ENCODE results near the gene EML6. TPM values are rescaled to one million over a fixed set of nuclear protein-coding genes. Genes with fewer than 3 reads are reported as not detected.
A peak's percentile ranks its signal among the peaks of the same experiment; 100 is the strongest.

Gene EML6
- total RNA-seq, 1 experiment from 2014 or later = 6.6 TPM

DNA sequence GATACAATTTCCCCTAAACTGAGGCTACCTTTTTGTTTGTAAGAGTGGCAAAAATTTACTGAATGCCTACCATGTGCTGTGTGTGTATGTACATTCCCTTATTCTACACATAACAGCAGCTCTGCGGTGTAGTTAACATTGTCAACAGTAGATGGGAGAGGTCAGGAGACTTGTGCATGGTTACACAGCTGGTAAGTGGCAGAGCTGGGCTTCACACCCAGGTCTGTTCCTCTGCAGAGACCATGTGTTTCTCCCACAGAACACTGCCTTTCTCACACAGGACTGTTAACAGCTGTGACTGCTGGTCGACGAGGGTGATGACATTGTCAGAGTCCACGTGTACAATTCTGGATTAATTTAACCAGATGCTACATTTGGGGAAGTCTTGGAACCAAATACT, 49.1 kb downstream of the EML6 start:
- H2AFZ ChIP-seq (ENCODE audit: low read depth, low read length, poor library complexity, severe bottlenecking) = peak overlapping the region; percentile 0
- H3K9ac ChIP-seq (ENCODE audit: low read length) = peak overlapping the region; percentile 48
- H3K27ac ChIP-seq (ENCODE audit: low read depth, low read length) = no peak overlapping the region
- RAD21 ChIA-PET (ENCODE audit: low non-redundant PET in 1 of 2, low total read pairs in 2 of 2, uncharacterized antibody in 2 of 2, unreplicated experiment in 2 of 2) = no interaction called here
- no TSS peak for BruUV-seq (replicated peaks)
- POLR2A ChIA-PET = no interaction called here
- peaks cover 4 to 14% of the 10 kb centered on the region in 2 experiments; a peak in 2 of 4 replicates for H3K9me3 ChIP-seq (ENCODE audit: control insufficient read depth in 1 of 2, insufficient read depth in 1 of 2, low read depth in 1 of 2, low read length in 2 of 2)
- no peaks in the 10 kb centered on the region for H3K79me2 ChIP-seq (ENCODE audit: insufficient read depth, low read length)
- peaks cover 0 to 51% of the 10 kb centered on the region in 2 experiments; a peak in 2 of 4 replicates for H3K4me1 ChIP-seq (ENCODE audit: control insufficient read depth in 1 of 2, insufficient read depth in 2 of 2, low read length in 2 of 2)
- no peaks in the 10 kb centered on the region for H3K9me2 ChIP-seq (ENCODE audit: insufficient read depth)
- no peaks in the 10 kb centered on the region for H3K36me3 ChIP-seq (ENCODE audit: control insufficient read depth in 1 of 2, insufficient read depth in 2 of 2, low read length in 2 of 2)
- ATAC-seq (peak; percentile 41), DNase-seq (ENCODE audit: low read depth, low spot score) (no peak)
- H3K4me3 ChIP-seq (replicated peaks in 1 of 2; ENCODE audit: low read depth in 1 of 2, low read length in 2 of 2) = peak overlapping the region in 1 of 2 experiments; percentile 11; a peak in 1 of 4 replicates
- TF ChIP-seq EGR1 (IDR thresholded peaks at IDR 0.05; ENCODE audit: low read depth) = no peak; the same call in 1 of the 2 replicates
- TF ChIP-seq, protein P1, sequence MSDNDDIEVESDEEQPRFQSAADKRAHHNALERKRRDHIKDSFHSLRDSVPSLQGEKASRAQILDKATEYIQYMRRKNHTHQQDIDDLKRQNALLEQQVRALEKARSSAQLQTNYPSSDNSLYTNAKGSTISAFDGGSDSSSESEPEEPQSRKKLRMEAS (IDR thresholded peaks at IDR 0.05) = peak; percentile 68
- no peak; the same call in 1 of the 2 replicates for TF ChIP-seq RAD21 (IDR thresholded peaks at IDR 0.05; ENCODE audit: low read depth)
- 0 out of 2 replicates have a peak, but pooled peaks have one; percentile 0 for TF ChIP-seq SIN3A (IDR thresholded peaks at IDR 0.05; ENCODE audit: low read depth)
- TF ChIP-seq YY1 (IDR thresholded peaks at IDR 0.05; ENCODE audit: extremely low read depth, insufficient replicate concordance, low read depth, low read length) = no peak
- peak; percentile 4; the same call in 1 of the 2 replicates for TF ChIP-seq CBX3 (IDR thresholded peaks at IDR 0.05; ENCODE audit: low read depth)
- H4K20me1 ChIP-seq (ENCODE audit: insufficient read depth) = no peaks in the 10 kb centered on the region
- intact Hi-C loops (cut with micrococcal nuclease) = loop anchor here (5.0 kb wide), 1 partner anchor 45 kb away; no protein-coding TSS in a partner anchor
- CTCF ChIA-PET = interaction anchor here (1.0 kb wide), 2 partner anchors 66 to 107 kb away, joined by 3 read pairs; no protein-coding TSS in a partner anchor
- H3K4me2 ChIP-seq (ENCODE audit: low read length) = peak overlapping the region; percentile 63
- H3K27me3 ChIP-seq (ENCODE audit: insufficient read depth, low read length) = no peaks in the 10 kb centered on the region

GRCh38 chr2:54773233-54773632, 49.8 kb downstream of the EML6 start:
- Histone ChIP-seq H3K9ac (ENCODE audit: low read length) (no peak overlapping the region), H3K4me2 (ENCODE audit: low read length) (no peak overlapping the region), H3K27me3 (ENCODE audit: insufficient read depth, low read length) (no peaks in the 10 kb centered on the region), H3K27ac (ENCODE audit: low read depth, low read length) (no peak overlapping the region), H3K9me2 (ENCODE audit: insufficient read depth) (no peaks in the 10 kb centered on the region), H3K9me3 (ENCODE audit: control insufficient read depth in 1 of 2, insufficient read depth in 1 of 2, low read depth in 1 of 2, low read length in 2 of 2) (peaks cover 4 to 14% of the 10 kb centered on the region in 2 experiments; a peak in 2 of 4 replicates), H3K4me1 (ENCODE audit: control insufficient read depth in 1 of 2, insufficient read depth in 2 of 2, low read length in 2 of 2) (peaks cover 0 to 44% of the 10 kb centered on the region in 2 experiments; a peak in 2 of 4 replicates), H3K4me3 (replicated peaks in 1 of 2; ENCODE audit: low read depth in 1 of 2, low read length in 2 of 2) (no peak overlapping the region), H2AFZ (ENCODE audit: low read depth, low read length, poor library complexity, severe bottlenecking) (no peak overlapping the region), H3K79me2 (ENCODE audit: insufficient read depth, low read length) (no peaks in the 10 kb centered on the region), H4K20me1 (ENCODE audit: insufficient read depth) (no peaks in the 10 kb centered on the region), H3K36me3 (ENCODE audit: control insufficient read depth in 1 of 2, insufficient read depth in 2 of 2, low read length in 2 of 2) (no peaks in the 10 kb centered on the region)
- TF ChIP-seq CBX3 (IDR thresholded peaks at IDR 0.05; ENCODE audit: low read depth) (no peak), ELF1 (IDR thresholded peaks at IDR 0.05; ENCODE audit: borderline replicate concordance, low read depth) (no peak), POLR2A (IDR thresholded peaks at IDR 0.05; ENCODE audit: borderline replicate concordance, extremely low read depth, insufficient read depth, insufficient read length) (no peak), EGR1 (IDR thresholded peaks at IDR 0.05; ENCODE audit: low read depth) (no peak), POLR2AphosphoS5 (IDR thresholded peaks at IDR 0.05; ENCODE audit: low read depth, low read length) (no peak), SRF (IDR thresholded peaks at IDR 0.05; ENCODE audit: low read depth) (no peak), RAD21 (IDR thresholded peaks at IDR 0.05; ENCODE audit: low read depth) (no peak), TCF7L2 (IDR thresholded peaks at IDR 0.05; ENCODE audit: borderline replicate concordance, extremely low read depth, insufficient read depth, insufficient read length) (no peak)
- ChIA-PET CTCF (no interaction called here), POLR2A (no interaction called here), RAD21 (ENCODE audit: low non-redundant PET in 1 of 2, low total read pairs in 2 of 2, uncharacterized antibody in 2 of 2, unreplicated experiment in 2 of 2) (no interaction called here)
- no peak for ATAC-seq
- no peak for DNase-seq (ENCODE audit: low read depth, low spot score)
- intact Hi-C loops (cut with micrococcal nuclease) = loop anchor here (5.0 kb wide), 1 partner anchor 46 kb away; no protein-coding TSS in a partner anchor
- no TSS peak for BruUV-seq (replicated peaks)

Measured in HCT116 (cell line).